Activated T-helper 2 cell treated with anti-CD3 and anti-CD28 coated beads, Interferon-gamma antibody, Interleukin-2, Interleukin-4, amounts not matched to agents 10 μg/mL and 5 μg/mL and 100 μg/mL, durations not matched to agents 14 hours and 24 hours and 36 hours (primary cell): Measurements from ENCODE around the gene MYH9. TPM values are rescaled to one million over a fixed set of nuclear protein-coding genes. Genes with fewer than 3 reads are reported as not detected.
"Not testable (repeated sequence)": the region's sequence is repeated elsewhere in the genome, so short reads cannot be mapped to it uniquely, and the experiment has no call there.

Experiments used
- DNase-seq: peaks from one replicate; pipeline ENCODE4 v3.0.0; 2021; ENCODE audit warnings: low spot score
- H3K27ac Mint-ChIP-seq: one replicate; pipeline ENCODE4 v1.8.0; 2021; ENCODE audit warnings: mixed read lengths
- H3K27me3 Mint-ChIP-seq: one replicate; pipeline ENCODE4 v1.8.0; 2021; ENCODE audit warnings: low read depth, mixed read lengths
- H3K36me3 Mint-ChIP-seq: one replicate; pipeline ENCODE4 v1.8.0; 2021; ENCODE audit warnings: low read depth, mixed read lengths
- H3K4me1 Mint-ChIP-seq: one replicate; pipeline ENCODE4 v1.8.0; 2021; ENCODE audit warnings: low read depth, mixed read lengths
- H3K4me3 Mint-ChIP-seq: one replicate; pipeline ENCODE4 v1.8.0; 2021; ENCODE audit warnings: low read depth, mild to moderate bottlenecking, moderate library complexity, mixed read lengths
- H3K9me3 Mint-ChIP-seq: one replicate; pipeline ENCODE4 v1.8.0; 2021; ENCODE audit warnings: mixed read lengths
- intact Hi-C: fragments of 100-400 bp; cut with micrococcal nuclease; formaldehyde crosslinking; loops from one replicate; pipeline ENCODE4 v1.15.1; 2023
- total RNA-seq: library from RNA; stranded (reverse); gene quantifications from 2 replicates; pipeline ENCODE4 v1.2.3, GENCODE V29; 2022

The MYH9 gene
- 619 and 645 TPM in 2 replicates for total RNA-seq

- intact Hi-C loops = loop anchor here (1.0 to 5.0 kb wide), 2 partner anchors 63 to 84 kb away; no protein-coding TSS in a partner anchor
Measured at GRCh38 chr22:36387959-36388726, at the start of gene MYH9. Gene MYH9, minus strand, starts transcription at chr22:36387967. Its CDS starts 38,731 bp downstream, at chr22:36349236.

GRCh38 chr22:36435516-36436415, 48.0 kb upstream of the MYH9 start:
- Mint-ChIP-seq H3K9me3 (no peaks in the 10 kb centered on the region), H3K36me3 (no peaks in the 10 kb centered on the region), H3K4me3 (peak overlapping the region; percentile 47), H3K27ac (peak overlapping the region; percentile 87), H3K27me3 (no peaks in the 10 kb centered on the region), H3K4me1 (peaks cover 31% of the 10 kb centered on the region)
- peak; percentile 24 for DNase-seq
- intact Hi-C loops = loop anchor here (2.0 kb wide), 1 partner anchor 13 kb away; no protein-coding TSS in a partner anchor

More at GRCh38 chr22:36387959-36388726, at the start of gene MYH9:
- peak; percentile 100 for DNase-seq
- H3K27me3 Mint-ChIP-seq = no peaks in the 10 kb centered on the region
- peak within 1 kb of the TSS; percentile 98 for H3K4me3 Mint-ChIP-seq
- peaks cover 38% of the 10 kb centered on the region for H3K36me3 Mint-ChIP-seq
- H3K27ac Mint-ChIP-seq = peak within 1 kb of the TSS; percentile 98
- H3K9me3 Mint-ChIP-seq = no peaks in the 10 kb centered on the region
- H3K4me1 Mint-ChIP-seq = peaks cover 34% of the 10 kb centered on the region

GRCh38 chr22:36433318-36434231, 45.8 kb upstream of the MYH9 start:
- no peaks in the 10 kb centered on the region for H3K36me3 Mint-ChIP-seq
- intact Hi-C loops = loop anchor here (2.0 kb wide), 1 partner anchor 15 kb away; no protein-coding TSS in a partner anchor
- no peak for DNase-seq
- no peak overlapping the region for H3K27ac Mint-ChIP-seq
- H3K4me1 Mint-ChIP-seq = peaks cover 20% of the 10 kb centered on the region
- H3K27me3 Mint-ChIP-seq = no peaks in the 10 kb centered on the region
- H3K9me3 Mint-ChIP-seq = no peaks in the 10 kb centered on the region
- H3K4me3 Mint-ChIP-seq = no peak overlapping the region

GRCh38 chr22:36432592-36433317, 45.0 kb upstream of the MYH9 start:
- intact Hi-C loops = no loop called here
- DNase-seq = no peak
- Mint-ChIP-seq H3K27me3 (no peaks in the 10 kb centered on the region), H3K36me3 (no peaks in the 10 kb centered on the region), H3K9me3 (no peaks in the 10 kb centered on the region), H3K4me3 (no peak overlapping the region), H3K27ac (no peak overlapping the region), H3K4me1 (peaks cover 20% of the 10 kb centered on the region)

- intact Hi-C loops = no loop called here
- Mint-ChIP-seq H3K27me3 (no peaks in the 10 kb centered on the region), H3K36me3 (no peaks in the 10 kb centered on the region), H3K4me3 (no peak overlapping the region), H3K27ac (no peak overlapping the region), H3K9me3 (no peaks in the 10 kb centered on the region), H3K4me1 (peaks cover 20% of the 10 kb centered on the region)
- no peak for DNase-seq
Measured at GRCh38 chr22:36431977-36432376, 44.2 kb upstream of the MYH9 start.

- intact Hi-C loops = no loop called here
- no peaks in the 10 kb centered on the region for H3K9me3 Mint-ChIP-seq
- no peak overlapping the region for H3K4me3 Mint-ChIP-seq
- peaks cover 15% of the 10 kb centered on the region for H3K4me1 Mint-ChIP-seq
- no peaks in the 10 kb centered on the region for H3K36me3 Mint-ChIP-seq
- no peaks in the 10 kb centered on the region for H3K27me3 Mint-ChIP-seq
- no peak for DNase-seq
- no peak overlapping the region for H3K27ac Mint-ChIP-seq
Measured at GRCh38 chr22:36430863-36431262, 43.1 kb upstream of the MYH9 start.

GRCh38 chr22:36427952-36428351, 40.2 kb upstream of the MYH9 start:
- H3K36me3 Mint-ChIP-seq, H3K27me3 Mint-ChIP-seq, DNase-seq, H3K27ac Mint-ChIP-seq, H3K4me3 Mint-ChIP-seq, H3K9me3 Mint-ChIP-seq, intact Hi-C loops: not testable (repeated sequence)
- H3K4me1 Mint-ChIP-seq = peaks cover 18% of the 10 kb centered on the region

GRCh38 chr22:36425977-36426523, 38.3 kb upstream of the MYH9 start:
- DNase-seq = no peak
- Mint-ChIP-seq H3K36me3 (no peaks in the 10 kb centered on the region), H3K9me3 (no peaks in the 10 kb centered on the region), H3K27me3 (no peaks in the 10 kb centered on the region), H3K4me3 (no peak overlapping the region), H3K4me1 (peaks cover 18% of the 10 kb centered on the region), H3K27ac (peak overlapping the region; percentile 50)
- intact Hi-C loops = no loop called here

- no peaks in the 10 kb centered on the region for H3K27me3 Mint-ChIP-seq
- no peaks in the 10 kb centered on the region for H3K36me3 Mint-ChIP-seq
- no peak overlapping the region for H3K4me3 Mint-ChIP-seq
- H3K4me1 Mint-ChIP-seq = peaks cover 18% of the 10 kb centered on the region
- H3K9me3 Mint-ChIP-seq = no peaks in the 10 kb centered on the region
- intact Hi-C loops = no loop called here
- no peak for DNase-seq
- H3K27ac Mint-ChIP-seq = peak overlapping the region; percentile 71
Measured at GRCh38 chr22:36424901-36425579, 37.3 kb upstream of the MYH9 start.

GRCh38 chr22:36424466-36424865, 36.7 kb upstream of the MYH9 start:
- H3K4me1 Mint-ChIP-seq = peaks cover 20% of the 10 kb centered on the region
- H3K27ac Mint-ChIP-seq, H3K4me3 Mint-ChIP-seq, DNase-seq, H3K27me3 Mint-ChIP-seq, intact Hi-C loops, H3K9me3 Mint-ChIP-seq, H3K36me3 Mint-ChIP-seq: not testable (repeated sequence)
